ENCODE measurements around the gene MIX23. TPM values are rescaled to one million over a fixed set of nuclear protein-coding genes. Genes with fewer than 3 reads are reported as not detected.

The MIX23 gene
- total and polyA plus RNA-seq, 11 donors, result 15.1 to 73.8 (median 28.5) TPM

DNA sequence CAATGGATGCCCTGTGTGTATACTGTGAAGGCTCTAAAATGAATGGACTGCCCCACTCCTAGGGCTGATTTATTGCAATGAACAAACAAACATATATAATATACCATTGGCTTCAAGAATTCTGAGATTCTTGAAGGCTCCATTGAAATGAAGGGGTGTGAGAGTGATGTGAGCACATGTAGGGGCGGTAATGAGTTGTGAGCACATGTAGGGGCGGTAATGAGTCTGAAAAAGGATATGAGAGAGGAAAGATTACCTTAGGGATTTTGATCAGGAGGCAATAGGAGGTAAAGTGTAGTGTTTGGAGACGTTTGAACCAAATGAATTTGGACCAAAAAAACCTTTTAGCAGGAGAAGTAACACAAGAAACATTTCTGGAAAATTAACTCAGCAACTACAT, 4.7 kb upstream of the MIX23 start:
- 82 to 86% (median 84%) methylated on average over 3 of the region's 3 CpGs for WGBS, 4 donors
- intact Hi-C loops (cut with DNase I), result loop anchor here in 2 of 10 donors (10.0 kb wide), 2 partner anchors 643 to 843 kb away; partner anchors contain the start of genes GOLGB1 (in 1 of the 2) and POLQ (in 1 of the 2)
- H3K4me1 ChIP-seq, result peaks cover 0 to 45% (median 14%) of the 10 kb centered on the region in 12 donors

GRCh38 chr3:122383771-122384697, 1.0 kb upstream of the MIX23 start, which contains the start of gene FAM162A:
Gene FAM162A (plus strand): TSS chr3:122384182. CDS start chr3:122384266, 84 bp downstream.
- H3K9me3 ChIP-seq, result no peaks in the 10 kb centered on the region
- WGBS, 4 donors, result 1 to 2% (median 1%) methylated on average over 10 to 52 of the region's 52 CpGs
- no peaks in the 10 kb centered on the region for H3K27me3 ChIP-seq
- H3K4me1 ChIP-seq, result peaks cover 0 to 44% (median 12%) of the 10 kb centered on the region in 12 donors
- DNase-seq (peak; percentile 94 to 97 (median 96)), ATAC-seq (peak; percentile 97 to 98 (median 98))
- peak within 1 kb of the TSS; percentile 63 to 94 (median 72) for H3K4me3 ChIP-seq
- peak within 1 kb of the TSS; percentile 49 to 94 (median 90) for H3K27ac ChIP-seq
- intact Hi-C loops (cut with DNase I), result loop anchor here in 4 of 10 donors (2.0 to 10.0 kb wide), 4 partner anchors 293 to 839 kb away; partner anchors contain the start of genes GOLGB1 (in 1 of the 4) and POLQ (in 1 of the 4)
- TF ChIP-seq, protein P1, sequence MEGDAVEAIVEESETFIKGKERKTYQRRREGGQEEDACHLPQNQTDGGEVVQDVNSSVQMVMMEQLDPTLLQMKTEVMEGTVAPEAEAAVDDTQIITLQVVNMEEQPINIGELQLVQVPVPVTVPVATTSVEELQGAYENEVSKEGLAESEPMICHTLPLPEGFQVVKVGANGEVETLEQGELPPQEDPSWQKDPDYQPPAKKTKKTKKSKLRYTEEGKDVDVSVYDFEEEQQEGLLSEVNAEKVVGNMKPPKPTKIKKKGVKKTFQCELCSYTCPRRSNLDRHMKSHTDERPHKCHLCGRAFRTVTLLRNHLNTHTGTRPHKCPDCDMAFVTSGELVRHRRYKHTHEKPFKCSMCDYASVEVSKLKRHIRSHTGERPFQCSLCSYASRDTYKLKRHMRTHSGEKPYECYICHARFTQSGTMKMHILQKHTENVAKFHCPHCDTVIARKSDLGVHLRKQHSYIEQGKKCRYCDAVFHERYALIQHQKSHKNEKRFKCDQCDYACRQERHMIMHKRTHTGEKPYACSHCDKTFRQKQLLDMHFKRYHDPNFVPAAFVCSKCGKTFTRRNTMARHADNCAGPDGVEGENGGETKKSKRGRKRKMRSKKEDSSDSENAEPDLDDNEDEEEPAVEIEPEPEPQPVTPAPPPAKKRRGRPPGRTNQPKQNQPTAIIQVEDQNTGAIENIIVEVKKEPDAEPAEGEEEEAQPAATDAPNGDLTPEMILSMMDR (IDR thresholded peaks at IDR 0.05), result peak; percentile 35 to 89 (median 57)
- TF ChIP-seq POLR2A (IDR thresholded peaks at IDR 0.05), result peak in 1 of 2 donors; percentile 95
- peaks cover 0 to 8% (median 0%) of the 10 kb centered on the region in 9 donors for H3K36me3 ChIP-seq

More for the DNA sequence above, 4.7 kb upstream of the MIX23 start:
- Histone ChIP-seq H3K27me3 (no peaks in the 10 kb centered on the region), H3K36me3 (peaks cover 0 to 3% (median 0%) of the 10 kb centered on the region in 9 donors), H3K27ac (no peak overlapping the region), H3K9me3 (no peaks in the 10 kb centered on the region), H3K4me3 (no peak overlapping the region)
- no peak for ATAC-seq
- no peak for DNase-seq
- TF ChIP-seq, protein P1 (IDR thresholded peaks at IDR 0.05), result no peak
- no peak for TF ChIP-seq POLR2A (IDR thresholded peaks at IDR 0.05)

DNA sequence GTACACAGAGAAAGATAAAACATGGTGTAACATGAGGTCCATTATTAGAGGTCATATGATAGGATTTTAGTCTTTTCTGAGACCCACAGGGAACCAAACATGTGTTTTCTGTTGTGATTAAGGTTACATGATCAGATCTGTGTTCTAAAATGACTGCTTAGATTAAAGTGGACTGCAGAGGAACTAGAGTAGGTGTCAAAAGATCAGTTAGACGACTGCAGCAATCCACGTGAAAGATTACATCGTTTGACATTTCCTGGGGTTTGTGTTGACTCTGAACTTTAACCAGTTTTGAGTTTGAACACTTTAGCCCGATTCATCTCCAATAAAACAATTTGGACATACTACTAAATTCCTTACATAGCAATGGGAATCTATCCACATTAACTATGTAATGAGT, 5.1 kb downstream of the MIX23 start:
- H3K9me3 ChIP-seq, result no peaks in the 10 kb centered on the region
- intact Hi-C loops (cut with DNase I), result no loop called here
- H3K36me3 ChIP-seq, result peaks cover 0 to 15% (median 0%) of the 10 kb centered on the region in 9 donors
- 63 to 68% (median 65%) methylated on average over 4 of the region's 4 CpGs for WGBS, 4 donors
- TF ChIP-seq, protein P1 (IDR thresholded peaks at IDR 0.05), result no peak
- TF ChIP-seq POLR2A (IDR thresholded peaks at IDR 0.05), result no peak
- no peak overlapping the region for H3K4me3 ChIP-seq
- H3K4me1 ChIP-seq, result peaks cover 0 to 15% (median 8%) of the 10 kb centered on the region in 12 donors
- no peak for DNase-seq
- no peaks in the 10 kb centered on the region for H3K27me3 ChIP-seq
- no peak for ATAC-seq
- no peak overlapping the region for H3K27ac ChIP-seq

- peaks cover 0 to 4% (median 0%) of the 10 kb centered on the region in 12 donors for H3K4me1 ChIP-seq
- WGBS, 4 donors, result 98 to 100% (median 100%) methylated on average over 1 of the region's 1 CpG
- no peaks in the 10 kb centered on the region for H3K9me3 ChIP-seq
- H3K4me3 ChIP-seq, result no peak overlapping the region
- ATAC-seq (no peak), DNase-seq (no peak)
- intact Hi-C loops (cut with DNase I), result no loop called here
- H3K27me3 ChIP-seq, result no peaks in the 10 kb centered on the region
- TF ChIP-seq, protein P1 (IDR thresholded peaks at IDR 0.05), result no peak
- TF ChIP-seq POLR2A (IDR thresholded peaks at IDR 0.05), result no peak
- H3K36me3 ChIP-seq, result peaks cover 0 to 35% (median 18%) of the 10 kb centered on the region in 9 donors
- H3K27ac ChIP-seq, result no peak overlapping the region
These were observed 9.0 kb downstream of the MIX23 start for GRCh38 chr3:122374034-122374433.
